Measurements from ENCODE around the gene SLC22A4.
A peak's percentile ranks its signal among the peaks of the same experiment; 100 is the strongest.

Gene SLC22A4

DNA sequence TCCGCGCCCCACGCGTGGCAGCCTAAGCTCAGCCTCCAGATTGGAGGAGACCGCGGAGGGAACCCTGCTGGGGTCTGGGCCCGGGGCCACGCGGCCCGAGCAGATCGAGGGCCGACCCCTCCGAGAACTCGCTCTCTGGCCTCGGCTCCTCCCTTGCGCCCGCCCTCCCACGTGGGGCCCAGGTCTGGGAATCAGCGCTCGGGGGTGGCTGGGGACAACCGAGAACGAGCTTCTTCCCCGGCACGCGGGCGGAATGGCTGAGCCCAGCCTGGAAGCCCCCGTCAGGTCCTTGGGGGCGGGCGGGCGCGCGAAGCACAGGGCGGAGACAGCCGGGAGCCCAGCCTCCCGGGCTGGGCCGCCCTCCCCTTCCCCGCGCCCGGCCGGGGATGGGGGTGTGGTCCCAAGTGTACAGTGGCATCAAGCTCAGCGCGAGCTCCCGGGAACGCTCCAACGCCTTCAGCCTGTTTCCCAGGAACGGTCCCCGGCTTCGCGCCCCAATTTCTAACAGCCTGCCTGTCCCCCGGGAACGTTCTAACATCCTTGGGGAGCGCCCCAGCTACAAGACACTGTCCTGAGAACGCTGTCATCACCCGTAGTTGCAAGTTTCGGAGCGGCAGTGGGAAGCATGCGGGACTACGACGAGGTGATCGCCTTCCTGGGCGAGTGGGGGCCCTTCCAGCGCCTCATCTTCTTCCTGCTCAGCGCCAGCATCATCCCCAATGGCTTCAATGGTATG, at the start of gene SLC22A4:
TSS of gene SLC22A4 (plus strand) at position 403 of the 736 bp plus-strand sequence. CDS start at position 626, 223 bp downstream.
- peak; percentile 73 to 78 for DNase-seq

DNA sequence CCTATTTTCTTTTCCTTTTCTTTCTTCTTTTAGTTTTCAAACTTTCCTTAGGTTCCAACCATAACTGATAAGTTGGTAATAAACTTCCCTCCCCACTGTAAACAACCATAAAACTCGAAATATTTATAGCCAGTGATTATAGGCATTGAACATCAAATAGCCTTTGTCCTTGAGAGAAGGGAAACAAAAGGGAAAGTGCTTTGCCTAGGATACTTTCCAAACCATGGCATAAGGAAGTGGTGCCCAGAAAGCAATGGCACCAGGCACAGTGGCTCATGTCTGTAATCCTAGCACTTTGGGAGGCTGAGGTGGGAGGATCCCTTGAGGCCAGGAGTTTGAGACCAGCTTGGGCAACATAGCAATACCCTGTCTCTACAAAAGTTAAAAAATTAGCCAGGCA, 48.6 kb upstream of the SLC22A4 start:
- DNase-seq: no peak

DNA sequence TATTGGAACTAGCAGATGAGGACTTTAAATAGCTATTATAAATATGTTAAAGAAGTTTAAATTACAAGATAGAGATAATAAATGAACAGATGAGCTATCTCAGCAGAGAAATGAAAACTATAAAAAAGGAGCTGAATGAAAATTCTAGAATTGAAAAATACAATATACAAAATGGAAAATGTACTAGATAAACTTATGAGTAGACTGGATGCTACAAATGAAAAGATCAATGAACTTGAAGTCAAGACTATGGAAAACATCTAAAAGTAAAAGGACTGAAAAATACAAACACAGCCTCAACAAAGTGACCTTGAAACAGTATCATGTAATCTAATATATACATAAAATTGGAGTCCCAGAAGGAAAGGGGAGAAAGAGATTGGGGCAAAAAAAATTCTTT, 47.4 kb upstream of the SLC22A4 start:
- no peak for DNase-seq

DNA sequence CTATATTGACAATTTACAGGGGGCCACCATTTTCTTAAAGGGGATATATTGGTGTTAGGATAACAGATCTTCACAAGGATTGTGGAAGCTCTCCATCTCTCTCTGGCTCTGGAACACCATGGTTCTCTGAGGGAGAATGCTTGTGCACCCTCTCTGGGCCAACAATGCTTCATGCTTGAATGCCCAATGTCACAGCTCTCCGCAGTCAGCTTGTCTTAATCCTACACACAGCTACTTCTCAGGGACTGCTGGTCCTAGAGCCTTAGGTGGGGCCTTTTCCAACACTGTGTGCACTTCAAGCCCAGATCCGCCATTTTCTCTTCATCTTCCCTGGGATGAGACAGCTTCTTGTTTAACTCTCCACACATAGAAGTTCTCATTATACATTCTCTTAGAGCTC, 43.6 kb upstream of the SLC22A4 start:
- DNase-seq: no peak

DNA sequence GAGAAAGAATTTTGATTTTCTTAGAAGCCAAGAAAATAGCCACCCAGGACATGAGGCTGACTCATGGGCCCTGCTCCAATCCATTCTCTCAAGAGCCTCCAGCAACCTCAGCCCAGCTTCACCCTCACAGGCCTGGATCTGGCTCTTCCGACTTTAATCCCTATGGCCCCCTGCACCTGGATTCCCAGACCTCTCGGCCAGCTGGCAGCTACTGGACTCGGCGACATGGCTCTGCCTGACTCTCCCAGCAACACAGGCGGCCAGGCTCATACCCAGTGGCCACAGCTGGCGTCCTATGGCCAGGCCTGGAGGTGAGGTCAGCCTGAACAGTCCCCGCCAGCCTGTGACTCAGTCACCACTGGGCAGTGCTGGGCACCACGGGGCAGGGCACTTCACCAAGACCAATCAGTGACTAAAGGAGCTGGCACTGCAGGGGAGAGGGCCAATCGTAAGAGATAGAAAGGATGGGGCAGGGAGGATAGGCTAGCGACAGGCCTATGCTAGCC, 42.9 kb upstream of the SLC22A4 start:
- no peak for DNase-seq

DNA sequence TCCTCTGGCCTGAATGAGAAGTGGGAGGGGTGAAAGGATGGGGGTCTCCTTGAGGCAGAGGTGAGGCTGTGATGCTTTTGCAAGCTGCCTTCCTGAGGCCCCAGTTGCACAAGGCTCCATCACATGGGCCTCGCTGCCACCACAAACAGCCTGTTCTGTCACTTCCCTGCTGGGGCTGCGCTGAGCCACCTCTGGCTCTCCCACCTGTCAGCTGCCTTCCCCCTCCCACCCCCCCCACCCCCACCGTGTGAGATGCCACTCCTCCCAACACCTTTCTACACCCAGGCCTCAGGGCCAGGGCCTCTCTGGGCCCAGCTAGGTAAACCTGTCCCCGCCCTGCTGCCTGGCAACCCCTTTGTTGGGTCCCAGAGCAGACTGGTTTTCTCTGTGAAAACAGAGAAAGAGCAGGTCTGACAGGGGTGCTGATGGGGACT, 41.2 kb upstream of the SLC22A4 start:
- DNase-seq: no peak

DNA sequence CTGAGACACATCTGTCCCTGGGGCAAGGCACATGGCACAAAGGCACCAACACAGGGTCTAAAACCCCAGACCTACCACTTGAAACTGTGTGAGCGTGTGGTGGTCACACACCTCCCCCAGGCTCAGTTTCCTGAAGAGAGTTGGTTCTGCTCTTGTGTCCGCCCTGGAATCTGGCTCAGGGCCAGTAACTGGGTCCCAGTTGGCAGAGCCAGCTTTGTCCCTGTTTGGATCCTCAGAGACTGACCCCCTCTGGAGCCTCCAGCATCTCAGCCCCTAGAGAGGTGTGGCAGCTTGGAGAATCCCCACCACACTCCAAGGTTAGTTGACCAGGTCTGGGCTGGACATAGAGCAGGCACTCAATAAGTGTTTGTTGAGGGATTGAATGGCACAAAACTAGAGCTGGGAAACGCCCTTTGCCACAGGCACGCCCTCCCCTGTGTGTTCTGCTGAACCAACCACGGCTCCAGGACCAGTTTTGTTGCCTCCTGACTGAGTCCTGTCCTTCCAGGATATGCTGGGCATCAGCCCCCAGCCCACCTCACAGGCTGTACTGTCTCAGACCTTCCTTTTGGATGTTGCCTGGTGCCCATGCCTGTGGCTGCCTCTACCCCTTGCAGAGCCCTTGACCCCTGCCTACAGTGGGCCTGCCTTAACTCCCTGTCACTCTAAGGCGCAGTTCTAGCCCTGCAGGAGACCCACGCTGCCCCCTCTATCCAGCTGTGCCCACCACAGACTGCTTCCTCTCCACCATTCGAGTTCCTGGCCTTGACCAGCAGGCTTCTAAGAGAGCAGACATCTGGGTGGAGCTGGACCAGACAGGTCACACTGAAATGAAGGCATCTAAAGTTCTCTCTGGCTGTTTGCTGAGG, 40.5 kb upstream of the SLC22A4 start:
- no peak for DNase-seq

DNA sequence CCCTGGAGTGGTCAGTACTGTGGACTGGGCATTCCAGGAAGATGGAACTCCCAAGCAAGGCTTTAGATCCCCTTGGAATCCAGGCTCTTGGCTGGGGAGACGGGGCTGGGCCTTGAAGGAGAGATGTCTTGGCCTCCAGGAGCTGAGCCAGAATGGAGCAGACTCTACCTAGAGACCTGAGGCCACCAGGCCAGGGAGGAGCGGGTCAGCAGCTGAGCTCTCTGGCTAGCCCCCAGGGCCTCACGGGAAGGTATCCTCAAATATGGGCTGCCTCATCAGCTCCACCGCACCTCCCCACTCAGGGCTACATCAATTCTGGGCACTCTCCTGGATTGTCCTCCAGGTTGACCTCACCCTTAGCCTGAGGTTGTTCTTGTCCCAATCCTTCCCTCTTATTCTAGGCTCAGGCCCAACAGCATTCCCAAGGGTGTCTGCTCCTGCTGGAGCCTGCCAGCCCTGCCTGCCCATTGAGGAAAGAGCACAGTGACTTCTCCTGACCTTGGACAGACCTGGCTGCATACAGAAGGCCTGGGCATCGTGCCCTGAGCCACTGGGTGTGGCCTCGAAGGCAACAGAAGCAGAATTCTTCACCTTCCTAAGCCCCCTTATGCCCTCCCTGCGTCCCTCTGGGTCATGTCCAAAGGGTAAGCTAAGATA, 39.7 kb upstream of the SLC22A4 start:
- DNase-seq: no peak

DNA sequence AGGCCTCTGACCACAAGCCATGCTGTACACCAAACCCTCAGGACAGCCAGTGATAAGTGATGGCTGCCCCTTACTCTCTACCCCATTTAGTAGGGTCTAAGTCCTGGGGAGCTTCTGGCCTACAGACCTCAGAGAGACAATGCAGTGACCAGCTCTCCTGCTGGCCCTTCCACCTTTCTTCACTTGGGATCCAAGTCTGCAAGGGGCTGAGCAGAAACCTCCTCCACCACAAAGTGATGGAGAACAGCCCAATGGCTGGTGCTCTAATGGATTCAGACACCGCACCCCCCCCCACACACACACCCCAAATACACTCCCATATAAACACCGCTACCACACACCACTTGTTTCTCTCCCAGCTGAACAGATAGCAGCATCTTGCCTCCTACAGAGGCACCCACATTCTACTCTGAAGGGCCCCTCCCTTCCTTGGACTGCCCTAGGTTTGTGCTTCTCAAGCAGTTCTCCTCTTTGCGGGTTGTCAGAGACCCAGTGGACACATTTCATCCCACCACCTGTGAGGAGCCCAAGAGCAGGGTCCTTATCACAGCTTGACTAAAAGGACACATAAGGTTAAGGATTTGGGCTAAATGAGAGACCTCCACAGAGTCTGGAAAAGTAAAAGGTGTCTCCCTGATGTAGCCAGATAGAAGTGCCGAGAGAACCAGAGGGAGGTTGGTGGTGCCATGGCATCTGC, 38.0 kb upstream of the SLC22A4 start:
- no peak for DNase-seq

DNA sequence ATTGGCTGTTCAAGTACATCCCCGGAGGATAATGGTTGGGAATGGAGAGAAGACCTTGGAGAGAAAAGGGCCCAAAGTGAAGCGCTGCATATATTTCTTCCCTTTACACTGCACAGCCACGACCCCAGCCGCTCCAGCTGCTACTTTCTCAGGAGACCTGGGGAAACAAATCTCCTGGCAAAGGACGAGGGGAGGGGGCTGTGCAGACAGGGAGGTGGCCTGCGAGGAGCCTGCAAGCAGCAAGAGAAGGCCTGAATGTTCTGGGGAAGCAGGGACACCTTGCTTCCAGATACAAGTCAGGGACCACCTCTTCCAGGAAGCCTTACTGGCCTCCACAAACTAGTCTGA, 37.4 kb upstream of the SLC22A4 start:
- no peak for DNase-seq

DNA sequence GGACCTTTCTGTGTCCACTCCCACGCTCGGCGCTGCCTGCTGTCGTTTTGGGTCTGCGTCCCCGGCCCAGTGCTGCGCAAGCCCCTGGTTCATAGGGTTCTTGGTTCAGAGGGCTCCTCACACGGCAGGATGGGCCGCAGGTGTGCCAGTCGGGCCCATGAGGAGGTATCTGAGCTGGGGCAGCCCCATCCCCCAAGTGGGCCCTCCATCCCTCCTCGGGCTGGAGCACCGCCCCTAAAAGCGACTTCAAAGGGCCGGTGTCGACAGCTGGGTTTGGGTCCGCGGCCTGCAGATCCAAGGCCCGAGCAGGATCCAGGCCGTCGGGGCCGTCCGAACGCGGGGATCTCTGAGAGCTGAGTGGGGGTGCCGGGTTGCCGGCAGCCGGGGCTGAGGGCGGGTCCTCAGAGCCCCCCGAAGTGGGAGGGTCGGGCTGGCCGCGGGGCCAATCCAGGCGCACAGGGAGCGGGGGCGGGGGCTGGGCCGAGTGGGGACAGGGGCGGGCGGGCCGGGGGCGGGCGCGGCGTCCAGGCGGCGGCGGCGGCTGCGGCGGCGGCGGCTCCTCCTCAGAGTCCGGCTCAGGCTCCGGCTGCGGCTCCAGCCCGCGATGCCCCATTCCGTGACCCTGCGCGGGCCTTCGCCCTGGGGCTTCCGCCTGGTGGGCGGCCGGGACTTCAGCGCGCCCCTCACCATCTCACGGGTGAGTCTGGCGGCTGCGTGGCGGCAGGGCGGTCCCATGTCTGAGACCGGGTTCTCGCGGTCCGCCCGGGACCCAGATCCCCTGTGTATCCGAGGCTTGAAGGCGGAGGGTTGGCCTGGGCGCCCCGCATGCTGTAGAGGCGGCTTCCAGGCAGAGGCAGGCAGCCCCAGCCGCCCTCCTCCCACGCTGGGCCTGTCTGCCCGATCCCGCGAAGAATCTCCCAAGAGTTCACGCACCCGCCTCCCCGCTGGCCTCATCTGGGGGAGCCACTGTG, 36.8 kb upstream of the SLC22A4 start, which contains the start of gene PDLIM4:
TSS of gene PDLIM4 (plus strand) at position 566 of the 971 bp plus-strand sequence. CDS start at position 605, 39 bp downstream.
- DNase-seq: no peak

DNA sequence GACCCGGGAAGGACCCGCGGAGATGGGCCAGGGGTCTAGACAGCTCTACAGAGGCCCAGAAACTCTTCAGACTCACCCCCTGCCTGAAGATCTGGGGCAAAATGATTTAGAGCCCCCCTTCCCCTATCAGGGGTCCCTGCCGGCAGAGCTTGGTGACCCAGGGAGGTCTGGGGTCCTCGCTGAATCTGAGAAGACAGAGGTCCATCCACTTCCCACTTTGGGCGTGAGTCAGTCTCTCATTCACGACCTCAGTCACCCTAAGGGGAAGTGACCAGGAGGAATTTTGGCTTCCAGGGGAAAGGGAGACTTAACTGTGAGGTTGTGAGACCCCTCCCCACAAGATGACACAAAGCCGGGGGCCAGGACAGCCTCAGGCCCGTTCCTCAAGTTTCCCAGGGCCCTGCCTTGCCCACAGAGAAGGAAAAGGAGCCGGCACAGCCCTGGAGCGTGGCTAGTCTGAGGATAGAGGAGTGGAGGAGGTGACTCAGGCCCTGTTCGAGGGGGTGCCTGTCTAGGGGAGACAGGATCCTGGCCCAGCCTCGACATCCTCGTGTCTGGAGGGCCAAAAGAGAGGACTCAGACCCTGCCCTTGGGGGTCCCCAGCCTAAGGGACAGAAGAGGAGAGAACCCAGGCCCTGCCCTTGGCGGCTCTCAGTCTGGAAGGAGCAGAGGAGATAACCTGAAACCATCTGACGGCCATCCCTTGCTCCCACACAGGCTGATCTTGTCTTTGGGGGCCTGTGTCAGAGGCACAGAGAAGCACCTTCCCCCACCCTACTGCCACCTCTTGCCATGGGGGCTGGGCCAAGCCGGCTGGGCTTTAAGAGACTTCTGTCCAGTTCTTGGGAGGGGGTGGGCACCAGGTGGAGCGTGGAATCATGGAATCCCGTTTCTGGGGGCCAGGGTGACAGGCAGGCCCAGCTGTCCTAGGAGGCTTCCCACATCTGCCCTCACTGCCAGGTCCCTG, 35.8 kb upstream of the SLC22A4 start:
- DNase-seq: no peak

DNA sequence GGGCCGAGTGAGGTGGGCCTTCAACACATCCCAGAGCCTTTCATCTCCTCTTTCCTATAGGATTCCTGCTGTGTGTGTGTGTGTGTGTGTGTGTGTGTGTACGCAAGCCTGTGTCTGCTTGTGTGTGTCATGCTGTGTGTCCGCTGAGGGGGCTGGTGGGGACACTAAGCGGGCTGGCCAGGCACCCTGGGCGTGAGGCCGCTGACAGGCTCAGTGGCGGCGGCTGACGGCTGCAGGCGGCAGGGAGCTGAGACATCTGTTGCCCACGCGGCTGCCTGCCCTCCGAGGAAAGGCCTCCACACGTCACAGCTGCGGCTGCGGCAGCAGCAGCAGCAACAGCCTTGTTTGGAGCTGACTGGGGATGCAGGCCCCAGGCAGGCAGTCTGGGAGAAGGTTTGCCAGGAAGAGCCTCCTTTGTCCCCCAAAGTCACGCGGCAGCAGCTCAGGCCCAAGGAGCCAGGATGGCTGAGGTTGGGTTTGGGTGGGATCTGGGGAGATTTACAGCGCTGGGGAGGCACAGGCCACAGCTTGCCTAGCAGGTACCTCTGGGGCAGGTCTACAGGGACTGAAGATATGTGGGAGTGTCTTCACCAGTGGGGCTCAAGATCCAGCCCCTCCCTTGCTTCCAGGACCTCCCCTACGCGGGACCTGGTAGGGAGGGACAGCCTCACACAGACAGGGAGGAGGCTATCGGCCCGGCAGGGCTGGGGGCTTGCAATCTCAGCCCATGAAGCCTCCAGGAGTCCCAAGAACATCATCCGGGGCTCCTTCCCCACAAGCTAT, 34.9 kb upstream of the SLC22A4 start:
- no peak for DNase-seq

DNA sequence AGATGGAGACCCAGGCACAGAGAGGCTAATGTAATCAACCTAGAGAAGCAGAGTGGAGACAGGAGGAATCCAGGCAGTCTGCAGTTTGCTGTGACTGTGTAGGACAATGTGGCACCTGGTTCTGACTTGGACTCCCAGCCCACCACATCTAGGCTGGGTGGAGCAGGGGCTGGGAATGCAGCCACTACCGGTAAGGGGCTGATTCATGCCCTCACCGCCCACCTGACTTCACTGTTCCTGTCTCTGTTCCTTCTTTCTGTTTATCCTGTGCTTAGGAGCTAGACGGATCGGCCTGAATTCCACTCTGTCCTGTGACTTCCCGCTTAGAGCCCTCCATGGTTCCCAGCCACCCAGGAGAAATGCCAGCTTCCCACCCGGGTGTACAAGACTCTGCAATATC, 34.1 kb upstream of the SLC22A4 start:
- no peak for DNase-seq

DNA sequence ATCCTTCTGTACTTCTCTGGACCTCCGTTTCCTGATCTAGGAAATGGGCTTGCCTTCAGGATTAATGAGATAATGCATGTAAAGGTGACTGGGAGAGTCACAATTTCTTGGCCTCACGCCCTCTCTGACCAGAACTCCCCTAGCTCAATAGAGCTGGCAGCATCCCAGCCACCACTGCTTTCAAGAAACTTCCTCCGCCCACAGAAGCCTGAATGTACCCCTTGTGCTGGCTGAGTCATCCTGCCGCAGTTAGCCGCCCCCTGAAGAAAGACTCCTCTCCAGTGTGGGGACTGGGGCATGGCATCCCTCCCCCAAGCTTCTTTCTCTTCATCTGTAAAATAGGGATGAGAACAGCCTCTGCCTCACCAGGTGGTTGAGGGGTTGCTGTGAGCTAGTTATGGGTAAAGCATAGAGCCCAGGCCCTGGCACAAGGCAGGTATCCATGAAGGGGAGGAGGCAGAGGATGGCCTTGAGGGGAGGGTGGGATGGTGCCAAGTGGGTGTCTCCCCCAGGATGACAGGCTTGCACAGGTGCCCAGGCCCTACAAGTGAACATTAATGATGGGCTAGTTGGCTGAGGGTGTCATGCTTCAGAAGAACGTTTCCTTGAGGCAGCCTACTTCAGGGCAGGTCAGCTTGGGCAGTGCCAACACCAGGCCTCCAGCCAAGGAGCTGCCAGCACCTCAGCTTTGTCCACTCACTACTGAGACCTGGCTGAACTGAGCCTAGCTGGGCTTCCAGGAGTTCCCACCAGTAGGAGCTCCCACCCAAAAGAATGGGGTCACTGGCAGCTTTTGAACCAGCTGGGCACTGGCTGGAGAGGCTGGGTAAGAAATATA, 33.3 kb upstream of the SLC22A4 start:
- peak in 1 of 2 donors; percentile 37 for DNase-seq

DNA sequence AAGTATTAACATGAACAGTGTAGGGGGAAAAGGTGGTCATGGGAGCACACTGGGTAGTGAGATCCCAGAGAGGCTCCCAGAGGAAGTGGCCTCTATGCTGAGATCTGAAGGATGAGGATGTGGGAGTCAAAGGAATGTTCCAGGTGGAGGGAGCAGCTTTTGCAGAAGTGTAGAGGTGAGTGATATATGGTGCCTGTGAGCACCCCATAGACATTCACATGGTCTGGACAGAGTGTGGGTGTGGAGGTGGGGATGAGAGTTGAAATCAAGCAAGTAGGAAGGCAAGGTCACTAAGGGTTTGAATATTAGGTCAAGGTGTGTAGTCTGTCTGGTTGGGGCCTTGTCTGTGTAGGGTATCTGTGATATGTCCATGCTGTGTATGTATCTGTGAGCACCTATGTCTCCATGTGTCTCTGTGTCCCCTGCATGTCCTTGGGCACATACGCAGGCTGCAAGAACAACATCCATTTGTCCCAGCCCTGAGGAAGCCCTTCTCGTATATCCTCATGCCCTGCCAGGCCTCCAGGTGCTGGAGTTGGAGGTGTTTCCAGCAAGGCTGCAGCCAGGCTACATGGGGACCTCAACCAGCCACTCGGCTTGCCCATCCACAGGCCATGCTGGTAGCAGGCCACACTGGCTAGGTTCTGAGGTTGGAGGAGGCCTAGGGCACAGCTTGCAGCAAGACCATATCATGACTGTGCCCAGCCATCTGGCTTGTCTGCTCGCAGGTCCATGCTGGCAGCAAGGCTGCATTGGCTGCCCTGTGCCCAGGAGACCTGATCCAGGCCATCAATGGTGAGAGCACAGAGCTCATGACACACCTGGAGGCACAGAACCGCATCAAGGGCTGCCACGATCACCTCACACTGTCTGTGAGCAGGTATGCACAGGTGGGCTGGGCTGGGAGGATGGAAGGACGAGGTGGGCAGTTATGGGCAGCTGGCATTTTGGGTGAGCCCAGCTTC, 32.0 kb upstream of the SLC22A4 start:
- no peak for DNase-seq

DNA sequence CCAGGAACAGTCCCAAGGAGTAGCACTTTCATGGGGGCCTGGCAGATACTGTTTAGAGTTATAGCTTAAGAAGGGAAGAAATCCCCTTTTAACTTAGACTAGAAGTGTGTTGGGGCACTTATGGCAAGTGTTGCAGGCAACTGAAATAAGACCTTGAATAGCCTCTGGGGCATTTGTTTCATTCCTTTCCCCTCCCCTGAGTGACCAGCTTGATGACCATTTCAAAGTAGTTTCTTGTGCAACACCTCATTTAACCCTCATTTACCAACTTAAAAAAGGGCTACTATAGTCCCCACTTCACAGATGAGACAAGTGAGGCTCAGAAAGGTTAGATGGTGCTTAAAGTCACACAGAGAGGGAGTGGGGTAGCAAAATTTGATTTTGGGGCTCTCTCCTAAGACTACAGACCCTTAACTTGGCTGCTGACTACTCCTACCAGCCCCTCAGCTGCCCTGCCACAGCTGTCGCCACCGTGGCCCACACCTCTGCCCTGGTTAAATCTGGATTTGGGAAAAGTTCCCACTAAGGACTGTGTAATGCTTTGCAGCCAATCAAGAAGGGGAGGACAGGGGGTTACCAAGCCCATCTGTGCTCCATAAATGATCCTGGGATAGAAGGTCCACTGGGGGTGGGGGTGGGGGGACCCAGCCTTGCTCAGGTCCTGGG, 31.2 kb upstream of the SLC22A4 start:
- no peak for DNase-seq
